Measurements from ENCODE around the gene RPS15.

- TF ChIP-seq EZH2 (IDR thresholded peaks at IDR 0.05) (no peak), POLR2AphosphoS5 (IDR thresholded peaks at IDR 0.05; ENCODE audit: borderline replicate concordance, low read depth, low read length) (no peak)
Measured at GRCh38 chr19:1410789-1411188, 27.4 kb upstream of the RPS15 start.

Data from SK-N-MC (cell line).